Psoas muscle (tissue), 8 donors: ENCODE results near the gene PDE4D. TPM values are rescaled to one million over a fixed set of nuclear protein-coding genes. Genes with fewer than 3 reads are reported as not detected.

ENCODE experiments used
- ATAC-seq, 4 donors: fragments of 200-7000 bp; cut with Tn5 transposase; one replicate each; pipeline ENCODE4 v1.9.1; 2020; ENCODE audit warnings: moderate library complexity in 3 of 4, mild to moderate bottlenecking in 2 of 4
- DNase-seq, 2 donors: peaks; one replicate each; pipeline ENCODE4 v3.0.0-alpha.2; 2020
- H3K27ac ChIP-seq: fragments of 200-600 bp; one replicate; pipeline ENCODE4 v1.8.0; 2022
- H3K27me3 ChIP-seq, 3 donors: fragments of 200-600 bp in 1 of 3; one replicate each; pipeline versions ENCODE4 v1.6.1 to v1.8.0; 2013 to 2022; ENCODE audit warnings: low read length in 2 of 3, mild to moderate bottlenecking in 2 of 3, moderate library complexity in 1 of 3; ENCODE audit not compliant: insufficient read depth in 3 of 3
- H3K36me3 ChIP-seq, 2 donors: fragments of 200-600 bp in 1 of 2; one replicate each; pipeline versions ENCODE4 v1.6.1 to v1.8.0; 2013 to 2022; ENCODE audit warnings: low read depth in 1 of 2, mild to moderate bottlenecking in 1 of 2, moderate library complexity in 1 of 2; ENCODE audit not compliant: insufficient read depth in 1 of 2
- H3K4me1 ChIP-seq: fragments of 200-600 bp; one replicate; pipeline ENCODE4 v1.8.0; 2022
- H3K4me3 ChIP-seq: fragments of 200-600 bp; one replicate; pipeline ENCODE4 v1.8.0; 2022; ENCODE audit warnings: mild to moderate bottlenecking
- H3K9me3 ChIP-seq: fragments of 200-600 bp; one replicate; pipeline ENCODE4 v1.8.0; 2022
- WGBS, 3 donors: extraction: QIAGEN DNeasy Blood & Tissue Kit; methylation state at CpG; one replicate each; pipeline versions ENCODE4 v1.1.6 to v1.1.7; 2013; 5-methylcytosine and 5-hydroxymethylcytosine counted together
- intact Hi-C, 2 donors: fragments of 100-400 bp; cut with DNase I; formaldehyde crosslinking; loops; one replicate each; pipeline versions ENCODE4 v1.11.0 to v1.14.2; 2022
- polyA plus RNA-seq, 3 donors: library from polyadenylated mRNA; stranded (reverse); fragments of 200-250 nt; gene quantifications; one replicate each; pipeline ENCODE4 v1.2.3, GENCODE V29; 2013
- total RNA-seq, 4 donors: library from RNA; stranded (reverse); fragmentation: NEBNext Ultra II Directional in 2 of 4; extraction: Animal tissue kit (Norgen Biotek cat#: 25700) in 2 of 4; gene quantifications; one replicate each; pipeline versions ENCODE4 v1.2.1 to v1.2.4, GENCODE V29; 2021 to 2023
- TF ChIP-seq, protein P1 (sequence below): fragments of 200-600 bp; IDR thresholded peaks from one replicate; pipeline ENCODE4 v1.8.0; 2022; ENCODE audit warnings: antibody characterized with exemption
- donor health status: healthy with polysubstance abuse.
- donor health status: DM: no; HTN: no; CAD: no; lungs with moderate emphysema.
- donor health status: Bipolar disorder and iron deficiency.
- donor health status: healthy.
- donor health status: DM: yes; HTN: yes; CAD: no.
- donor health status: DM: no; HTN: no; CAD: no.
- donor health status: DM: no; HTN: no; CAD: no.
- donor health status: DM: yes; HTN: yes; CAD: no.

The PDE4D gene
- total and polyA plus RNA-seq, 7 donors = 42.6 to 283 (median 88.7) TPM

DNA sequence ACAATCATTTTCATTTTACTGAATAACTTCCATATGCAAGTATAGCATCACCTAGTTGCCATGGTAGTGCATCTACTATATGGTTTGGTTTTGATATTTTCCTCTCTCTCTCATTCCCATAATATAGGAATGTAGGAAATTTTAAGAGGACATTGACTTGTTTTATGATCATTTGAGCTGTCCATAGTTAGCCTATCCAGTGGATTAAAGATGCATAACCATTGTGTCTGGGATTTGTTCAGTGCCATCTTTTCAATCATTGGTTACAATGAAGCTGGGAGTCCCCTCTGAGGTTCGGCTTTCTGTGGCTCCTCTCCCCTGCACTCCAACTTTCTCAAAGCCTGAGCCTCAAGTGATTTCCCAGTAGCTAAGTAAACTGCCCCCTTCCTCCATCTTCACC, 852.2 kb downstream of the PDE4D start:
- 65 to 90% (median 81%) methylated on average over 1 of the region's 1 CpG for WGBS, 3 donors
- H3K4me3 ChIP-seq = peak overlapping the region; percentile 87
- no peak for ATAC-seq
- TF ChIP-seq, protein P1, sequence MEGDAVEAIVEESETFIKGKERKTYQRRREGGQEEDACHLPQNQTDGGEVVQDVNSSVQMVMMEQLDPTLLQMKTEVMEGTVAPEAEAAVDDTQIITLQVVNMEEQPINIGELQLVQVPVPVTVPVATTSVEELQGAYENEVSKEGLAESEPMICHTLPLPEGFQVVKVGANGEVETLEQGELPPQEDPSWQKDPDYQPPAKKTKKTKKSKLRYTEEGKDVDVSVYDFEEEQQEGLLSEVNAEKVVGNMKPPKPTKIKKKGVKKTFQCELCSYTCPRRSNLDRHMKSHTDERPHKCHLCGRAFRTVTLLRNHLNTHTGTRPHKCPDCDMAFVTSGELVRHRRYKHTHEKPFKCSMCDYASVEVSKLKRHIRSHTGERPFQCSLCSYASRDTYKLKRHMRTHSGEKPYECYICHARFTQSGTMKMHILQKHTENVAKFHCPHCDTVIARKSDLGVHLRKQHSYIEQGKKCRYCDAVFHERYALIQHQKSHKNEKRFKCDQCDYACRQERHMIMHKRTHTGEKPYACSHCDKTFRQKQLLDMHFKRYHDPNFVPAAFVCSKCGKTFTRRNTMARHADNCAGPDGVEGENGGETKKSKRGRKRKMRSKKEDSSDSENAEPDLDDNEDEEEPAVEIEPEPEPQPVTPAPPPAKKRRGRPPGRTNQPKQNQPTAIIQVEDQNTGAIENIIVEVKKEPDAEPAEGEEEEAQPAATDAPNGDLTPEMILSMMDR = no peak
- intact Hi-C loops = loop anchor here in 1 of 2 donors (5.0 kb wide), 1 partner anchor 36 kb away; no protein-coding TSS in a partner anchor
- H3K27ac ChIP-seq = peak overlapping the region; percentile 94
- DNase-seq = no peak
- no peaks in the 10 kb centered on the region for H3K27me3 ChIP-seq
- H3K9me3 ChIP-seq = no peaks in the 10 kb centered on the region
- no peaks in the 10 kb centered on the region for H3K36me3 ChIP-seq
- H3K4me1 ChIP-seq = peaks cover 33% of the 10 kb centered on the region

DNA sequence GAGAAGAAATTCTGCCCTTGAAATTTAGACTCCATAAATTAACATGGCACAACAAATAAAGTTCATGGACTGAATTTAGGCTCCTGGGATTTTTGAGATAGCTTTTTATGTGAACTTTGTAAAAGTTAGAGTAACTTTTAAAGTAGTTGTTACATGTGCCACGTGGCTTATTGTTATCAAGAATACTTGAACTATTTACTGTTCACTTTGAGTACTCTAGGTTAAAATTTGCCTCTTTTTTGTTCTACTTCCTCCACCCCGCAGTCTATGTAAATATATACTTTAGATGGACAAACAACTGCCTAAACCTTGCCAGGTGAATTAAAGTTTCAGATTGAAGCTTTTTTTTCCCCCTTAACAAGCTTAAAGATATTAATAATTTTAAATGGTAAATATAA, 852.7 kb downstream of the PDE4D start:
- ATAC-seq (no peak), DNase-seq (no peak)
- Histone ChIP-seq H3K9me3 (no peaks in the 10 kb centered on the region), H3K4me3 (peak overlapping the region; percentile 87), H3K27me3 (no peaks in the 10 kb centered on the region), H3K4me1 (peaks cover 38% of the 10 kb centered on the region), H3K36me3 (no peaks in the 10 kb centered on the region), H3K27ac (peak overlapping the region; percentile 94)
- intact Hi-C loops = loop anchor here in 1 of 2 donors (5.0 kb wide), 1 partner anchor 36 kb away; no protein-coding TSS in a partner anchor
- 77 to 86% (median 83%) methylated on average over 2 of the region's 2 CpGs for WGBS, 3 donors
- TF ChIP-seq, protein P1 = no peak

DNA sequence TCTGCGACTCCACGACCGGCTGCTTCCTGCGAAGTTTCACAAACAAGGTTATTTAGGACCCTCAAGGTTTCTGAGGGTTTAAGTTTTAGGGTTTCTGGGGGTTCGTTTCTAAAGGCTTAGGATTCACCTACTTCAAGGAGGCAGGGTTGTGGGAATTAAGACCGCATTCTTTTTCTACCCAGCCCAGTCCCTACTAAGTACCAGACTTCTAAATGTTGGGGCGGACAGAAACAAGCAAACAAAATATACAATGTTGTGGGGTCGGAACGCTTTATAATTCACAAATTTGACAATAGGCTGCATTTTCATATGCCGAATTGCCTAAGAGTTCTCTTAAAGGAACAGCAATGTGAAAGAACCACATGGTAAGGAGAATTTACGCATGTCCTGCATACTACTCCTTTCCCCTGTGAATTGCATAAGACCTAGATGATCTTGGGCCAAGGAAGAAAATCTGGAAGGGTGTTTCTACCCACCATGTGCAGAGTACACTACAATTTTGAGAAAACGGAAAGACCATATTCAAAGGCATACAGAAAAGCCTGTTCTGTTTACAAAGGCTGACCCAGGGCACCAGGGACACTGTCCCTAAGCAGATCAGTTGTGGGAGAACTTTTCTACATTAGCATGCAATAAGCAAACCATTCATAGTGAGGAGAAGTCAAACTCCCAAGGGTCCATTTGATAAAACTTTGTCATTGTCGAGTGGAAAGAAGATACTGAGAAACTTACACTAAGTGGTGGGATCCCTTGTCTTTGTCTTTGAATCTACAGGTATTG, 853.3 kb downstream of the PDE4D start:
- Histone ChIP-seq H3K9me3 (no peaks in the 10 kb centered on the region), H3K4me1 (peaks cover 42% of the 10 kb centered on the region), H3K27ac (peak overlapping the region; percentile 94), H3K27me3 (no peaks in the 10 kb centered on the region), H3K4me3 (peak overlapping the region; percentile 87), H3K36me3 (no peaks in the 10 kb centered on the region)
- WGBS, 3 donors = 17 to 37% (median 29%) methylated on average over 13 of the region's 13 CpGs
- ATAC-seq = no peak
- DNase-seq = no peak
- TF ChIP-seq, protein P1 = no peak
- intact Hi-C loops = loop anchor here in 1 of 2 donors (5.0 kb wide), 1 partner anchor 37 kb away; no protein-coding TSS in a partner anchor

DNA sequence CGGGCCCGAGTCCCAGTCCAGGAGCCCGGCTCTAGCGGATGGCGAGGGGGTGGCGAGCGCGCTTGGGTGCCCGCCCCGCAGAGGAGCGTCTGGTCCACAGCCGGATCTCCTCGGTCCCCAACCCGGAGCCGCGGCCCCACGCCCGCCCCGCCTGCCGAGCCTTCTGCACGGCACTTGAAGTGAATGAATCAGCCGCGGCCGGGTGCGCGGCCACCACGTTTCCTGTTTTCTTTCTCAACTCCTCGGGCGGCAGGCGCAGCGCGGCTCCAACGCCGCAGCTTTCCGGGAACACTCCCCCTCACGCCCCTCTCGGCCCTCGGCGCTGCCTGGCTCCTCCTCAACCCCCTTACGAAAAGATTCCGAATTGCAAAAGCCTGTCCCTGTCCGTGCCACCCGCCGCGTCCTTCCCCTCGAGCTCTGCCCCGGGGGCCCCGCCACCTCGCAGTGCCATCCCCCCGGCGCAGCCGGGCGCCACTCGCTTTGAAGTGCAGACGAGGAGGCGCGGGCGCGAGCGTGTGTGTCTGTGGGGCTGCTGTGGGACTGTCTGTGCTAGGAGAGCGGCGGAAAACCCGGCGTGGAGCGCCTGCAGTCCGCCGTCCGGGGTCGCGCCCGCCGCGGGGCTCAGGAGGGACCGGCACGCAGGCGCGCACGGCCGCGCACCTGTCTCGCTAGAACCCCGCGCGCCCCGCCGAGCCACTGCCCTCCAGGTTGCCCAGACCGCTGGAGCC, 854.1 kb downstream of the PDE4D start:
- 0 to 1% (median 1%) methylated on average over 83 to 87 of the region's 87 CpGs for WGBS, 3 donors
- Histone ChIP-seq H3K9me3 (no peaks in the 10 kb centered on the region), H3K27ac (peak overlapping the region; percentile 94), H3K27me3 (no peaks in the 10 kb centered on the region), H3K4me1 (peaks cover 49% of the 10 kb centered on the region), H3K4me3 (peak overlapping the region; percentile 87), H3K36me3 (no peaks in the 10 kb centered on the region)
- intact Hi-C loops = loop anchor here (1.0 to 5.0 kb wide), 6 partner anchors 38 to 333 kb away; no protein-coding TSS in a partner anchor
- DNase-seq (peak; percentile 92 to 93), ATAC-seq (peak; percentile 66 to 78 (median 69))
- TF ChIP-seq, protein P1 = no peak
